Activated CD4-positive, alpha-beta T cell treated with anti-CD3 and anti-CD28 coated beads, Interleukin-2, amount 50 U/mL, for 1 hour (primary cell): Measurements from ENCODE around the gene SRR.
A peak's percentile ranks its signal among the peaks of the same experiment; 100 is the strongest.
"Not testable (repeated sequence)": the region's sequence is repeated elsewhere in the genome, so short reads cannot be mapped to it uniquely, and the experiment has no call there.

Experiments used
- DNase-seq: peaks from one replicate; pipeline ENCODE4 v3.0.0-alpha.2; 2020

The SRR gene

GRCh38 chr17:2303204-2304188 lies at the start of gene SRR, which contains the start of gene SMG6:
Gene SRR, plus strand, starts transcription at chr17:2303950. Its CDS starts 11,611 bp downstream, at chr17:2315561.
Gene SMG6, minus strand, starts transcription at chr17:2303785. Its CDS starts 65 bp downstream, at chr17:2303720.
- DNase-seq: peak; percentile 95

GRCh38 chr17:2258830-2259229 lies 44.9 kb upstream of the SRR start:
- DNase-seq: not testable (repeated sequence)

DNA sequence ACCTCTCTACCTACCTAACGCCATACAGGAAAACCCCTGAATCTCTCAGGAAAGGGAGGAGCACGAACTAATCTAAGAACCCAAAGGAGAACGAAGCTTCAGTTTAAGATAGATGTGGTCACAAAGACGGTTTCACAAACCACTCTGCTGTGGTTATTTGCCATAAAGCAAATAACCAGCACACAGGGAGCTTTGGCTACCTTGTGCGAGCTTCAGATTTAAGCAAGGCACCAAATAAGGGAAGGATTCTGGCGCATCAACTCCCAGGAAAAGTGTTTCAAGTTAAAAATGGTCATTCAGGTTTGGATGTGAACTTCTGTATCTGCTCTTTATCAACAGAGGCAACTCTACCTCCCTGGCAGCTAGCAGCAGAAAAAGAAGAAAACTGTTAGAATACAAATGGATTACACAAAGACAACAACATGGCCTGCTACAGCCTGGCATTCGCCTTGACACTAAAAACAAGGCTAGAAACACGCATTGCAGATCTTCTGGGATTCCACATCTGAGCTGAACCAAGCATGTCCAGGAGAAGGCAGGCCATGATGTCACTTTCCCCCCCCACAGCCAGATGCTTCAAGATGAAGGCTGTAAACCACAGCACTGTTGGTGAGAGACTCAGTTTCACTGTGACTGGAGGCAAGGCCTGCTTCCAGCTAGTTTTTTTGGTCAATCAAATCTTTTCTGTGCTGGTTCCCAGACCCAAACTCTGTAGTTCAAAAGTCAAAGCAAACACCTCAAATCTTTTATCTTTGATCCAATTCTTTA lies 43.8 kb upstream of the SRR start:
- peak; percentile 55 for DNase-seq

DNA sequence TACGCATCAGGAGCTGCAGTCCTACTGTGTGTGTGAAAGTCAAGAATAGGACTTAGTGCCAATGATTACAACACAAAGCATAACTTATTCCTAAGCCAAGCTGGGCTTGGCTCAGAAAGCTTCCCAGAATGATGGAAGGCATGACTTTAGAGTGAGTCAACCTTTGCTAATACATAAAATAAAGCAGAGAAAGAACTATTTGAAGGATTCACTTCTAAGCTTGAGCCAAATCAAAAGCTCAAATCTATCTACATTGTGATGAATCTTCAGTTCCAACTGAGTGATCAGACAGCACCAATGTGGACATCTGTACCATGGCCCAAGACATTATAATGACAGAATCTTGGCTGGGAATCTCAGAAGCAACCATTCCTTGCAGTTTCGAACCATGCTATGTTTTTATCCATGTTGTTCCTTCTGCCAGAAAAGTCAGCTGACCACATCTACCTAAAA lies 41.6 kb upstream of the SRR start:
- no peak for DNase-seq

GRCh38 chr17:2263183-2264066 lies 40.3 kb upstream of the SRR start:
- DNase-seq: no peak

DNA sequence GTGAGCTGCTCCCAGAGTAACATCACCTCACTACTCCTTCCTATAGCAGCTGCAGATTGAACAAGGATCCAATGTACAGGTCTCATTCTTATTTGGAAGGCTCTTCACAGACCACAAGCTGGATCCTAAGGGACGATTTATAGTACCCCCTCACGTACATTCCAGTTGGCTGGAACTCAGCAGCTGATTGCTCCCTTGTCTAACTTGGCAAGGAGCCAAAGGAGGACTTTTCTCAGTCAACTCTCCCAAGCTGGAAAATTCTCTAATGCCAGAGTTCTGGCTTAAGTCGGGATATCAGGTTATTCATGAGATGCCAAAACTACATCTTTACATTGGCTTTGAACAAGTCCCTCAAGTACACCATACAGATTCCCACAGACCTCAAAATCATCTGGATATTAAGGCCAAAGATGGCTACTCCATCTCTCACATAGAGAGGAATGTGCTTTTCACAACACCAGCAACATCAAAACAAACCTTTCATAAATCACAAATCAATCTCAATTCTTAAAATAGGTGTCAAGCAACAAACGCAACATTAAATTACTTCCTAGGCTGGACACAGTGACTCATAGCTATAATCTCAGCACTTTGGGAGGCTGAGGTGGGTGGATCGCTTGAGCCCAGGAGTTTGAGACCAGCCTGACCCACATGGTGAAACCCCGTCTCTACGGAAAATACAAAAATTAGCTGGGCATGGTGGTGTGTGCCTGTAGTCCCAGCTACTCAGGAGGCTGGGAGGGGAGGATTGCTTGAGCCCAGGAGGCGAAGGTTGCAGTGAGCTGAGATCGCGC lies 39.5 kb upstream of the SRR start:
- no peak for DNase-seq

DNA sequence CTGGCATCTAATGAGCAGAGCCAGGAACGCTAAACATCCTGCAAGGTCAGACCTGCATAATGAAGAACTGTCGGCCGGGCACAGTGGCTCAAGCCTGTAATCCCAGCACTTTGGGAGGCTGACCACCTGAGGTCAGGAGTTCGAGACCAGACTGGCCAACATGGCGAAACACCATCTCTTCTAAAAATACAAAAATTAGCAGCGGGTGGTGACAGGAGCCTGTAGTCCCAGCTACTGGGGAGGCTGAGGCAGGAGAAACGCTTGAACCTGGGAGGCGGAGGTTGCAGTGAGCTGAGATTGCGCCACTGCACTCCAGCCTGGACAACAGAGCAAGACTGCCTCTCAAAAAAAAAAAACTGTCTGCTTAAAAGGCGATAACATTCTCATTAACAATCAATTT lies 38.6 kb upstream of the SRR start:
- not testable (repeated sequence) for DNase-seq

GRCh38 chr17:2266045-2266864 lies 37.5 kb upstream of the SRR start:
- DNase-seq: peak; percentile 75

- DNase-seq: no peak
Observed at GRCh38 chr17:2266865-2267228, 36.9 kb upstream of the SRR start.

DNA sequence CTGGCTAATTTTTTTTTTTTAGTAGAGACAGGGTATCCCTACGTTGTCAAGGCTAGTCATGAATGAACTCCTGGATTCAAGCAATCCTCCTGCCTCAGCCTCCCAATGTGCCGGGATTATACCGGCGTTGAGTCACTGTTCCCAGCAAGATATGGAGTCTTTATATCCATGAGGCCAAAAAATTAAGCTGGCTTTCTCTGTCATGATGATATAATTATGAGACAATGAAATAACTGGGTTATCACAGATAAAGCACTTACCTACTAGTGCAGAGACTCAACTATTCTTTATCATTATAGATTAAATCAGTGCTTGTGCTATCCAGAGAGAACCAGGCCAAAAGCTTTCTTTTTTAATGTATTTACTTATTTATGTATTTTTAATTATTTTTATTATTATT lies 36.4 kb upstream of the SRR start:
- DNase-seq: no peak

GRCh38 chr17:2271985-2272702 lies 31.6 kb upstream of the SRR start:
- no peak for DNase-seq

DNA sequence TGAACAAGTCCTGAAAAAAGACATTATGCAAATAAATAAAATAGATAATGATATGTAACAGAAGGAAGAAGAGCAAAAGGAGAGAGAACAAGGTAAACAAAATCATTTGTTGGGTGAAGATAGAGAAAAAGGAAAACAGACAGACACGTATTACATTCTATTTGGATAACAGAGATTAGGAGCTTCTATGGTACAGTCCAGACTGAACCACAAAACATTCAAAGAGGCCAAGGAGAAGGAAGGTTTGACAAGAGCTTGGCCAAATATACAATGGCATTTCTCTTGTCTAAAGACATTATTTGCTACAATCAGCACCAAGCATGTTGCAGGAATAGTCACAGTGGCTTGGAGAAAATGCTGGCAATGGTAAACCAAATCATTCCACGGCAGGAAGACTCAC lies 29.3 kb upstream of the SRR start:
- DNase-seq: no peak

GRCh38 chr17:2275722-2276121 lies 28.0 kb upstream of the SRR start:
- DNase-seq: no peak

DNA sequence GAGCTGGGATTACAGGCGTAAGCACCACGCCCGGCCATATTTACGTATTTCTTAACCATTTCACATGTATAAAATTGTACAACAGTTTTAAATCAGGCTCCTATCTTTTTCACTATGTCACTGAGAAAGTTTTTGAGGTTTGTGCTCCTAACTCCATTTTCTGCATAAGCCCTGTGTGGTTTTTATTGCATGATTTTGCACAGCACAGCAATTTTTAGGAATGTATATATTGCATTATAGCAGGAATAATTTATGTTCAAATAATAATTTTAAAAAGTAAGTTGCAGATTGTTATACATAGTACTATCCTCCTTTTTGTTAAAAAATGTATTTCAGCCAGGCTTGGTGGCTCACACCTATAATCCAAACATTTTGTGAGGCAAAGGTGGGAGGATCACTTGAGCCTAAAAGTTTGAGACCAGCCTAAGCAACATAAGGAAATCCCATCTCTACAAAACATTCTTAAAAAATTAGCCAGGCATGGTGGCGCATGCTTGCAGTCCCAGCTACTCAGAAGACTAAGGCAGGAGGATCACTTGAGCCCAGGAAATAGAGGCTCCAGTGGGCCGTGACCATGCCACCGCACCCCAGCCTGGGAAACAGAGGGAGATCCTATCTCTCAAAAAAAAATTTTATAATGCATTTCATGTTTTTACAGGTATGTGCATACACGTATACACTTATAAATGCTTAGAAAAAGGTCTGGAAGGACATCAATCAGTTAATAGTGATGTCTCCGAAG lies 26.1 kb upstream of the SRR start:
- no peak for DNase-seq

- no peak for DNase-seq
Observed at GRCh38 chr17:2279707-2280106, 24.0 kb upstream of the SRR start.

DNA sequence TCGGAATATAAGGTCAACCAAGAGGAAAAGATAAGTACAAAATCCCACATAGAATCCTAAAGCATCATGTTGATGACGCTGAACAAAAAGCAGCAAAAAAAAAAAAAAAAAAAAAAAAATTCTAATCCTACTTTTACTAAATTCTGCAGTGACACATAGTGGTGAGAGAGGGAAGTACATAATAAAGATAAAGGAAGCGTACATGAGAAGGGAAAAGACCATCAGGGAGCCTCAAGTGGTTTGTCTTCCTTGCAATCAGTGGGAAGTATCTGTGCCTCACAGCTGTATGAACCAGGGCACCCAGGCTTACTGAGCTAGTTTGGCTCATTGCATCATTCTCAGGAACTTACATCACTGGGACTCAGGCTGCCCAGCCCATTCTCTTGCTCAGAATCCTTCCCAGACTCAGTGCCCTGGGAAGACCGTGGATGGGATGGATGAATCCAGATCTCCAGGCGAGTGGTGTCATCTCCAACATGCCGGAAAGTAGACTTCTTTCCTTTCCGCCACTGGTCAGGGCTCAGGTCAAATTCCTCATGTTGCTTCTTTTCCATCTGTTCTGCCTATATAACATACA lies 21.4 kb upstream of the SRR start:
- DNase-seq: no peak

DNA sequence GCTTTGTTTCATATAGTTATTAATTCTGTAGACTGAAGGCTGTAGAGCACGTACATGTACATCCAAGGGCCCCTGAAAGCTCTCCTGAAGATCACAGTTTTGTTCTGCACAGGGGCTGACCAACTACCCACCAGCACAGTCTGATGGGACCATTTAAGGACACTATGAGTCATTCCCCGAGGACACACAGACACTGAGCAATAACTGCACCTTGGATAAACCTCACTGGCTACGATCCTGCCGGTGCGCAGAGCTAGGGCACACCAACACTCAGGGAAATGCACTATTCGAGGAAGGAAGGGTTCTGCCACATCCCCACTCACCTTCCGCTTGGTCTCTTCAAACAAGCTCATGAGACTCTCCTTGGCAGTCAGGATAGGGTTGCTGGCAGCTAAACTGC lies 20.4 kb upstream of the SRR start:
- DNase-seq: no peak

DNA sequence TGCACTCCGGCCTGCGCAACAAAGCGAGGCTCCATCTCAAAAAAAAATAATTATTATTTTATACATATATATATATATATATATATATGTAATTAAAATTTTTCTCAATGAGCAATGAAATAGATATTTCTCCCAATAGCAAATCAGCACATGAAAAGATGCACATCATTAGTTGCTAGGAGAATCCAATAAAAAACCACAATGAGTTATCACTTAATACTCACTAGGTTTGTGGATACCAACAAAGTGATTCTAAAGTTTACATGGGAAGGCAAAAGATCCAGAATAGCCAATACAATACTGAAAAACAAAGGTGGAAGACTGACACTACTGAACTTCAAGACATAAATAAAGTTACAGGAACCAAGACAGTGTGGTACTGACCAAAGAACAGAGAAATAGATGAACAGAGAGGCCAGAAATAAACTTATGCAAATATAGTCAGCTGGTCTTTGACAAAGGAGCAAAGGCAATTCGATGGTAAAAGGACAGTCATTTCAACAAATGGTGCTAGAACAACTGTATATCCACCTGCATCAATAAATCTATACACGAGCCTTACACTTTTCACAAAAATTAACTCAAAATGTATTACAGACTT lies 13.8 kb upstream of the SRR start:
- no peak for DNase-seq

GRCh38 chr17:2292100-2292499 lies 11.7 kb upstream of the SRR start:
- no peak for DNase-seq
